ENCODE data around the gene GRAP2. TPM values are rescaled to one million over a fixed set of nuclear protein-coding genes. Genes with fewer than 3 reads are reported as not detected.

Gene GRAP2
- total RNA-seq, 1 donor from 2014 or later = not detected

- no peak overlapping the region for H3K4me3 ChIP-seq (ENCODE audit: low read depth, low read length)
- peaks cover 4% of the 10 kb centered on the region for H3K27me3 ChIP-seq (ENCODE audit: control insufficient read depth, insufficient read depth, low read length)
- H3K36me3 ChIP-seq (ENCODE audit: control insufficient read depth, insufficient read depth, low read length) = no peaks in the 10 kb centered on the region
- TF ChIP-seq, protein P1, sequence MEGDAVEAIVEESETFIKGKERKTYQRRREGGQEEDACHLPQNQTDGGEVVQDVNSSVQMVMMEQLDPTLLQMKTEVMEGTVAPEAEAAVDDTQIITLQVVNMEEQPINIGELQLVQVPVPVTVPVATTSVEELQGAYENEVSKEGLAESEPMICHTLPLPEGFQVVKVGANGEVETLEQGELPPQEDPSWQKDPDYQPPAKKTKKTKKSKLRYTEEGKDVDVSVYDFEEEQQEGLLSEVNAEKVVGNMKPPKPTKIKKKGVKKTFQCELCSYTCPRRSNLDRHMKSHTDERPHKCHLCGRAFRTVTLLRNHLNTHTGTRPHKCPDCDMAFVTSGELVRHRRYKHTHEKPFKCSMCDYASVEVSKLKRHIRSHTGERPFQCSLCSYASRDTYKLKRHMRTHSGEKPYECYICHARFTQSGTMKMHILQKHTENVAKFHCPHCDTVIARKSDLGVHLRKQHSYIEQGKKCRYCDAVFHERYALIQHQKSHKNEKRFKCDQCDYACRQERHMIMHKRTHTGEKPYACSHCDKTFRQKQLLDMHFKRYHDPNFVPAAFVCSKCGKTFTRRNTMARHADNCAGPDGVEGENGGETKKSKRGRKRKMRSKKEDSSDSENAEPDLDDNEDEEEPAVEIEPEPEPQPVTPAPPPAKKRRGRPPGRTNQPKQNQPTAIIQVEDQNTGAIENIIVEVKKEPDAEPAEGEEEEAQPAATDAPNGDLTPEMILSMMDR (IDR thresholded peaks at IDR 0.05; ENCODE audit: insufficient read depth, low read length, severe bottlenecking) = no peak
- DNase-seq (ENCODE audit: low read depth) (peak; percentile 10), FAIRE-seq (no peak)
Observed at GRCh38 chr22:39940757-39941305, 39.9 kb downstream of the GRAP2 start.

GRCh38 chr22:39941601-39942000 is 40.7 kb downstream of the GRAP2 start:
- DNase-seq (ENCODE audit: low read depth) (no peak), FAIRE-seq (no peak)
- no peaks in the 10 kb centered on the region for H3K36me3 ChIP-seq (ENCODE audit: control insufficient read depth, insufficient read depth, low read length)
- no peak overlapping the region for H3K4me3 ChIP-seq (ENCODE audit: low read depth, low read length)
- TF ChIP-seq, protein P1 (IDR thresholded peaks at IDR 0.05; ENCODE audit: insufficient read depth, low read length, severe bottlenecking) = no peak
- peaks cover 4% of the 10 kb centered on the region for H3K27me3 ChIP-seq (ENCODE audit: control insufficient read depth, insufficient read depth, low read length)

DNA sequence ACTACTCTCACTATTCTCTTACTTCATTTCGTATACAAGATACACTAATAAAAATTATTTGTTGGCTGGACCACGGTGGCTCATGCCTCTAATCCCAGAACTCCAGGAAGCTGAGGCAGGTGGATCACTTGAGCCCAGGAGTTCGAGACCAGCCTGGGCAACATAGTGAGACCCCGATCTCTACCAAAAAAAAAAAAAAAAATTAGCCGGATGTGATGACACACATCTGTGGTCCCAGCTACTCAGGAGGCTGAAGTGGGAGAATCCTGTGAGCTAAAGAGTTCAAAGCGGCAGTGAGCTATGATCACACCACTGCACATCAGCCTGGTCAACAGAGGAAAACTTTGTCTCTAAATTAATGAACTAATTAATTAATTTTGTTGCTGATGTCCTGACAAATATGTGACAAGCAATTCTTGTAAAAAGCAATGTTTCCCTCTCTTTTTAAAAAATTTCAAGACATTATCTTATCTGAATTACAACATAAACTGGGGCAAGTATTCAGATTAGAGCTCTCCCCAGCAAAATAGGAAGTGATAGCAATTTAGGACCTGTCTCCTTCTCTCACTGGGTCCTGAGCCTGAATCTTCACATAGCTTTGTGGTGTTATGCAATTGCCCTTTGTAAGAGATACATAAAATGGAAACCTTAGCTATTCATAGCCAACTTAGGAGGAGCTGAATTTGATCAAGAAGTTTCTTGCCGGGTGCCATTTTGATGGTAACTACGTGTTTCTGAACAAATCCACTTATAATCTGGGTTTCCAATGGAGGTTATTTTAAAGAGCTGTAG is 41.8 kb downstream of the GRAP2 start:
- peaks cover 3% of the 10 kb centered on the region for H3K27me3 ChIP-seq (ENCODE audit: control insufficient read depth, insufficient read depth, low read length)
- DNase-seq (ENCODE audit: low read depth) = no peak

DNA sequence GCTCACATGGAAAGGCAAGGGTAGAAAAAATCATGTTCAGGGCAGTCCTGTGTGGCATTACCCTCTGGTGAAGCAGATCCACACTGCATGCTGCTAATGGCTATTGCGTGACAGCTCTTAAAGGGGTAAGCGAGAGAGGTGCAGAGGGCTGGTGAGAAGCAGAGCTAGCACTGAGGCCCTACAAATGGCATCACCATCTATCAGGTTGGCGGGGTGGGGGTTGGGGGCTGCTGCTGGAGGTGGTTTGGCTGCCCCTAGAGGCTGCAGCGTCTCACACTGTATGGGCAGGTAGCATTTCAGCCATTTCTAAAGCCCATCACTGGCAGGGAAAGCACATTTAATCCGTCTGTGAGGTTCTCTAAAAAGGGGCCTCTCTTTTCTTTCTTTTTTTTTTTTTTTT is 42.5 kb downstream of the GRAP2 start:
- FAIRE-seq (no peak), DNase-seq (ENCODE audit: low read depth) (no peak)
- Histone ChIP-seq H3K36me3 (ENCODE audit: control insufficient read depth, insufficient read depth, low read length) (no peaks in the 10 kb centered on the region), H3K4me3 (ENCODE audit: low read depth, low read length) (no peak overlapping the region), H3K27me3 (ENCODE audit: control insufficient read depth, insufficient read depth, low read length) (peaks cover 3% of the 10 kb centered on the region)
- TF ChIP-seq, protein P1 (IDR thresholded peaks at IDR 0.05; ENCODE audit: insufficient read depth, low read length, severe bottlenecking) = no peak

More for the DNA sequence above, 41.8 kb downstream of the GRAP2 start:
- no peaks in the 10 kb centered on the region for H3K36me3 ChIP-seq (ENCODE audit: control insufficient read depth, insufficient read depth, low read length)
- H3K4me3 ChIP-seq (ENCODE audit: low read depth, low read length) = no peak overlapping the region
- no peak for FAIRE-seq
- TF ChIP-seq, protein P1 (IDR thresholded peaks at IDR 0.05; ENCODE audit: insufficient read depth, low read length, severe bottlenecking) = no peak

GRCh38 chr22:39943953-39944872 is 43.3 kb downstream of the GRAP2 start:
- FAIRE-seq (no peak), DNase-seq (ENCODE audit: low read depth) (no peak)
- TF ChIP-seq, protein P1 (IDR thresholded peaks at IDR 0.05; ENCODE audit: insufficient read depth, low read length, severe bottlenecking) = no peak
- Histone ChIP-seq H3K36me3 (ENCODE audit: control insufficient read depth, insufficient read depth, low read length) (no peaks in the 10 kb centered on the region), H3K27me3 (ENCODE audit: control insufficient read depth, insufficient read depth, low read length) (peaks cover 2% of the 10 kb centered on the region), H3K4me3 (ENCODE audit: low read depth, low read length) (no peak overlapping the region)
